DND-41 (cell line): ENCODE measurements around the gene GALNT7.

Source experiments
- ATAC-seq: fragments of 200-7000 bp; cut with Tn5 transposase; 3 replicates; pipeline ENCODE4 v1.9.1; 2021; ENCODE audit warnings: low read depth; ENCODE audit not compliant: insufficient read depth
- DNase-seq: peaks from one replicate; pipeline ENCODE4 v3.0.0-alpha.2; 2020
- H2AFZ ChIP-seq: 2 replicates; pipeline ENCODE4 v1.6.0; 2012; ENCODE audit warnings: low read depth, low read length
- H3K27ac ChIP-seq: 2 replicates; pipeline ENCODE4 v1.5.1; 2012; ENCODE audit warnings: low read length, inconsistent platforms
- H3K27me3 ChIP-seq: fragments of 200-600 bp; sonication (generic); 2 replicates; pipeline ENCODE4 v1.6.0; 2012; ENCODE audit warnings: low read length, mild to moderate bottlenecking, inconsistent platforms; ENCODE audit not compliant: insufficient read depth, poor library complexity
- H3K36me3 ChIP-seq: 2 replicates; pipeline ENCODE4 v1.5.1; 2012; ENCODE audit warnings: low read length, inconsistent platforms; ENCODE audit not compliant: insufficient read depth
- H3K4me1 ChIP-seq: 2 replicates; pipeline ENCODE4 v1.5.1; 2012; ENCODE audit warnings: mild to moderate bottlenecking, low read length; ENCODE audit not compliant: insufficient read depth
- H3K4me2 ChIP-seq: 2 replicates; pipeline ENCODE4 v1.6.0; 2012; ENCODE audit warnings: mild to moderate bottlenecking, moderate library complexity, low read length, inconsistent platforms; ENCODE audit not compliant: insufficient read depth
- H3K4me3 ChIP-seq, 2 experiments: fragments of 200-600 bp in 1 of 2; shearing (Covaris generic) in 1 of 2; 2 replicates each; pipeline ENCODE4 v1.5.1; 2012 to 2016; ENCODE audit warnings: inconsistent platforms in 2 of 2, low read length in 2 of 2, mild to moderate bottlenecking in 2 of 2, low read depth in 1 of 2, moderate library complexity in 1 of 2
- H3K79me2 ChIP-seq: 2 replicates; pipeline ENCODE4 v1.6.0; 2012; ENCODE audit warnings: low read length, inconsistent platforms; ENCODE audit not compliant: insufficient read depth
- H3K9ac ChIP-seq: 2 replicates; pipeline ENCODE4 v1.6.0; 2012; ENCODE audit warnings: low read depth, mild to moderate bottlenecking, inconsistent platforms, low read length, moderate library complexity
- H3K9me3 ChIP-seq: 2 replicates; pipeline ENCODE4 v1.5.1; 2012; ENCODE audit warnings: low read length, moderate library complexity, mild to moderate bottlenecking, inconsistent platforms; ENCODE audit not compliant: insufficient read depth, severe bottlenecking
- H4K20me1 ChIP-seq: 2 replicates; pipeline ENCODE4 v1.6.0; 2012; ENCODE audit warnings: low read length; ENCODE audit not compliant: insufficient read depth
- CTCF ChIP-seq: IDR thresholded peaks from 2 replicates; pipeline ENCODE4 v1.5.1; 2012; ENCODE audit warnings: borderline replicate concordance, low read length, moderate library complexity, mild to moderate bottlenecking; ENCODE audit not compliant: poor library complexity, severe bottlenecking; ENCODE audit errors: extremely low read depth
- EZH2 ChIP-seq: IDR thresholded peaks from 3 replicates; pipeline ENCODE4 v1.6.1; 2012; ENCODE audit warnings: borderline replicate concordance, low read depth, mild to moderate bottlenecking, moderate library complexity, low read length, inconsistent platforms; ENCODE audit not compliant: severe bottlenecking

The GALNT7 gene

GRCh38 chr4:173247321-173247720 is 78.7 kb downstream of the GALNT7 start:
- peaks cover 25% of the 10 kb centered on the region for H3K36me3 ChIP-seq
- ATAC-seq (no peak), DNase-seq (no peak)
- no peak overlapping the region for H3K4me2 ChIP-seq
- peaks cover 93% of the 10 kb centered on the region for H3K79me2 ChIP-seq
- no peak for TF ChIP-seq EZH2
- TF ChIP-seq CTCF, result no peak
- no peak overlapping the region for H3K9ac ChIP-seq
- no peak overlapping the region for H2AFZ ChIP-seq
- peaks cover 92% of the 10 kb centered on the region for H3K4me1 ChIP-seq
- no peaks in the 10 kb centered on the region for H3K9me3 ChIP-seq
- H3K4me3 ChIP-seq, result no peak overlapping the region
- H3K27me3 ChIP-seq, result no peaks in the 10 kb centered on the region
- peak overlapping the region; percentile 57 for H3K27ac ChIP-seq
- H4K20me1 ChIP-seq, result peaks cover 9% of the 10 kb centered on the region

- H3K27ac ChIP-seq, result peak overlapping the region; percentile 57; the same call in 1 of the 2 replicates
- no peak overlapping the region for H3K4me3 ChIP-seq
- no peak overlapping the region for H2AFZ ChIP-seq
- no peak for ATAC-seq
- peaks cover 91% of the 10 kb centered on the region for H3K79me2 ChIP-seq
- no peaks in the 10 kb centered on the region for H3K27me3 ChIP-seq
- H3K4me2 ChIP-seq, result no peak overlapping the region
- TF ChIP-seq CTCF, result no peak
- no peak for TF ChIP-seq EZH2
- no peak for DNase-seq
- peaks cover 92% of the 10 kb centered on the region for H3K4me1 ChIP-seq
- no peak overlapping the region for H3K9ac ChIP-seq
- H3K36me3 ChIP-seq, result peaks cover 36% of the 10 kb centered on the region
- H3K9me3 ChIP-seq, result no peaks in the 10 kb centered on the region
- peaks cover 6% of the 10 kb centered on the region for H4K20me1 ChIP-seq
These were observed 80.1 kb downstream of the GALNT7 start for GRCh38 chr4:173248690-173249089.

GRCh38 chr4:173252024-173252935 is 83.7 kb downstream of the GALNT7 start:
- H3K79me2 ChIP-seq, result peaks cover 91% of the 10 kb centered on the region
- H3K9ac ChIP-seq, result peak overlapping the region; percentile 46
- DNase-seq (peak; percentile 94), ATAC-seq (peak; percentile 95)
- peak overlapping the region; percentile 98 for H3K27ac ChIP-seq
- H3K4me3 ChIP-seq, result no peak overlapping the region
- H3K4me1 ChIP-seq, result peaks cover 90% of the 10 kb centered on the region
- H2AFZ ChIP-seq, result no peak overlapping the region
- H4K20me1 ChIP-seq, result no peaks in the 10 kb centered on the region
- no peaks in the 10 kb centered on the region for H3K27me3 ChIP-seq
- H3K9me3 ChIP-seq, result no peaks in the 10 kb centered on the region
- peak overlapping the region; percentile 41 for H3K4me2 ChIP-seq
- H3K36me3 ChIP-seq, result peaks cover 48% of the 10 kb centered on the region
- no peak for TF ChIP-seq EZH2

GRCh38 chr4:173253561-173253960 is 85.0 kb downstream of the GALNT7 start:
- 0 out of 2 replicates have a peak overlapping the region, but pooled peaks have one; percentile 35 for H3K4me2 ChIP-seq

More at GRCh38 chr4:173253561-173253960, 85.0 kb downstream of the GALNT7 start:
- Histone ChIP-seq H3K27ac (peak overlapping the region; percentile 98), H3K27me3 (no peaks in the 10 kb centered on the region), H3K36me3 (peaks cover 43% of the 10 kb centered on the region), H3K9me3 (no peaks in the 10 kb centered on the region), H3K79me2 (peaks cover 91% of the 10 kb centered on the region), H3K4me3 (no peak overlapping the region), H3K4me1 (peaks cover 79% of the 10 kb centered on the region), H4K20me1 (peaks cover 4% of the 10 kb centered on the region; the same call in 1 of the 2 replicates), H3K9ac (peak overlapping the region; percentile 46; the same call in 1 of the 2 replicates), H2AFZ (no peak overlapping the region)
- no peak for DNase-seq
- TF ChIP-seq EZH2, result no peak
- no peak for TF ChIP-seq CTCF
- no peak for ATAC-seq
